Kidney glomerular epithelial cell (primary cell): ENCODE data around the gene HOXA3.
A peak's percentile ranks its signal among the peaks of the same experiment; 100 is the strongest.

Experiments
- DNase-seq: peaks from one replicate; lab custom pipeline; 2025; lab: John Stamatoyannopoulos, UW

HOXA3 gene

DNA sequence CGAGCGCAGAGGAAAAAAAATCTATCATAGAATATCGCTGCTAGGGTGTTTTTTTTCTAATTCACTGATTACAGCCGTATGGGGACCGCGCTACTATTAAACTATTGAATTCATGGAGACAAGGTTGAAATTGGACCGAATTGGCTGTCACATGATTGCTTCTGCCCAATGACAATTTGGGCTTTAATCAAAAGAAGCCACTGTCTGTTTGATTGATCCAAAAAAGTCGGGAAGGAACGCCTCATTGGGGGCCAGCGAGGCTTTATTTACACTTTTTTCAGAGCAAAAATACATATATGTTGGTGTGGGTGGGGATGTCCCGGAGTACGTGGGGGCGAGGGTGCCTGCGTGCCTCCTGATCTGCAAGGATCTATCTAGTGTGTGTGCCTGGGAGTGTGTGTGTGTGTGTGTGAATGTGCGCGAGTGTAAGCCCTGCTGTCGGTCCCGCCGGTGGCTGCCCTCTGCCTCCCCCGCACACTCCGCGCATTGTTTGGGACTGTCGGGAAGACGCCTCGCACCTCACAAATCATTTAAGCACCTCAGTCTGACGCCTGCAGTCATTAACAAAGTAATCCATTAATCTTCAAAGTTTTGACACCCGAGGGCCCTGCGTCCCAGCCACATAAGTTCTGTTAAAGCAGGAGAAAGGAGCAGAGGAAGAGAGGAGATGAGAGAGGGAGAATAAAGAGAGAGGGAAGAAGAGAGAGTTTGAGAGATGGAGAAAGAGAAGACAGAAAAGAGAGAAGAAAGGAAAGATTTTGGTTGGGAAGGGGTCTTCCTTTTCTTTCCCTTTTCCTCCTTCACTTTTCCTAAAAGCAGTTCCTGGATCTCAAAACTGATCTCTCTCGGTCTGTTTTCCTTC is 49.6 kb downstream of the HOXA3 start, which contains the start of gene HOXA2:
HOXA2 (minus strand) TSS at position 103 of the 862 bp plus-strand sequence. CDS start 183 bp downstream, outside the sequence.
- no peak for DNase-seq

DNA sequence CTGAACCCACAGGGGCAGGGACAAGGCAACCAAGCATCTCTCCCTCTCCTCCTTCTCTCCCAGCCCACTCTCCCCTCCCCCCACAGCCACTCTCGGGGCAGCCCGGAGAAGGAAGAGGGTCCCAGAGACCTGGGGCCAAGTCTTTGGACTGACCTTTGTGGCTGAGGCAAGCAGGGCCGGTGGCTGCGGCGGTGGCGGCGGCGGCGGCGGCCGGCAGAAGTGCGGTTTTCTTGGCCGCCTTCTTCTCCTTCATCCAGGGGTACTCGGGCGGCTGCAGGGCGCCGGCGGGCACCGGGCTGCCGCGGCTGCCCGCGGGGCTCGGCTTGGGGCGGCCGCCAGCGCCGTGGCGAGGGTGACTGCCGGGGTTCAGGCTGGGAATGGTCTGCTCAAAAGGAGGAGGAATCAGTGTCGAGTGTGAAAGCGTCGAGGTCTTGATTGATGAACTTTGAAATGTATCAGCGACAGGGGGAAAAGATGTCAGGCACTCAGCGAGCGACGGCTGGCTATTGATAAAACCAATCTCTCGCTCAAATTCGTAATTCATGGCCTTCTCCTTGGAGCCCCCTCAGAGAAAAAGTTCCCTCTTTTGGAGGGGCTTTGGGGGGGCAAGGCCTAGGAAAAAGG is 50.3 kb downstream of the HOXA3 start:
- DNase-seq: no peak

DNA sequence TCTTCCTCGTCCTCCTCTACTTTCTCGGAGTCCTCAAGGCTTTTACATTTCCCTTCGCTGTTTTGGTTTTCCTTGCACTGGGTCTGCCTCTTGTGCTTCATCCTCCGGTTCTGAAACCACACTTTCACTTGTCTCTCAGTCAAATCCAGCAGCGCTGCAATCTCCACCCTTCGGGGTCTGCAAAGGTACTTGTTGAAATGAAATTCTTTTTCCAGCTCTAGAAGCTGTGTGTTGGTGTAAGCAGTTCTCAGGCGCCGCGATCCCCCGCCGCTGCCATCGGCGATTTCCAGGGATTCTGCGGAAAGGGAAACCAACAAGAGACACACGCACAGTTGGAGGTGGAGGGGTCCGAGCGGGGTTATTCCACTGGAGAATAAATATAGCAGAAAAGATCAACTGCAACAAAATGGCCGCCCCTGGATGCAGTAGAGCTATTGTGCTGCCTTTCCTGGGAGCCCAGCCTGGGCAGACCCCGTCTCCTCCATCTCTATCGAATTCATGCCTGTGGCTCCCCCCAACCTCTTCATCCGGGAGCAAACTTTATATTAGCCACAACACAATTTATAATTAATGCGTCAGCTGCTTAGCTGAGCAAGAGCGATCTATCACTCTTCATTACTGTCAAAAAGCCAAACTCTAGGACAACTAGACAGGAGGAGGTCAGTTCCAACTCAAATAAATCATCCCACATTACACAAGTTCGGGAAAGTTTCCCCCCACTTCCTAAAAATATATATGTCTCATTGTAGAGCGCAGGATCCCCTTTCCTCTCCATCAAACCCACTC is 51.0 kb downstream of the HOXA3 start:
- no peak for DNase-seq

GRCh38 chr7:27100694-27101170 is 51.7 kb downstream of the HOXA3 start:
- no peak for DNase-seq

- DNase-seq: no peak
These were observed 52.7 kb downstream of the HOXA3 start for GRCh38 chr7:27099453-27100370.

- no peak for DNase-seq
These were observed 53.6 kb downstream of the HOXA3 start for GRCh38 chr7:27098578-27099451.

- DNase-seq: no peak
These were observed 54.5 kb downstream of the HOXA3 start for GRCh38 chr7:27097686-27098577.

GRCh38 chr7:27096768-27097514 is 55.4 kb downstream of the HOXA3 start:
- no peak for DNase-seq

DNA sequence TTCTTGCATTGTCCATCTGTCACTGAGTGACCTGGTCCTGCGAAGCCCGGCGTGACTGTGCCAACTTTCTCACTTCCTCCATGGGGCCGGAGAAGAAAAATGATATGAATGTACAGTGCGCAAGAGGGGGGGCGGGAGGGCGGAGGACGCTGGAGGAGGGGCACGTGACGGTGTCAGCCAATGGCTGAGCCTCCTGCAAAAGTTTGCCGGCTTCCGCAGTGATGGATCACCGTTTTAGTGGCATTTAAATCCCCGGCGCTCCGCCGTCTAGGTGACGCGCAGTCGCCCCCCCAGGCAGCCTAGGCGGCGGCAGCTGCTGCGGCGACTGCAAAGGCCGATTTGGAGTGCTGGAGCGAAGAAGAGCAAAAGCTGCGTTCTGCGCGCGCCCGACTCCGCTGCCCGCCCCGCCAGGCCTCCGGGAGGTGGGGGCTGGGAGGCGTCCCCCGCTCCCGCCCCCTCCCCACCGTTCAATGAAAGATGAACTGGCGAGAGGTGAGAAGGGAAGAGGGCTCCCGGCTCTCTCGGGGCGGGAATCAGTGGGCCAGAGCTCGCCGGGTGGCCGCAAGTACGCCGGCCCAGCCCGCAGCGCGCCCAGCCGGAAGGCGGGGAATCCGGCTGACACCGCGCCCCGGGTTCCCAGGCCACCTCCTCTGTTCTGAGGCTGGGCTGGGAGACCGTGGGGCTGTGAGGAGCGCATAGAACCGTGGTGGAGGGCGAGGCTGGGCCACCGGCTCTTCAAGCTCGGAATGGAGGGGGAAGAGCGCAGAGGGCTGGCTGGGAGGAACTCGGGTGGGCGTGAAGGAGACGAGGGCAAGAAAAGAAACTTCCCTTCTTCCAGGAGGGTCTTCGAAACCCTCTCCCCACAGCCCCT is 56.3 kb downstream of the HOXA3 start, which contains the start of gene HOXA1:
HOXA1 (minus strand) TSS at position 104 of the 871 bp plus-strand sequence; CDS start at position 16, 88 bp downstream.
- DNase-seq: peak; percentile 87

- DNase-seq: no peak
These were observed 57.1 kb downstream of the HOXA3 start for GRCh38 chr7:27095050-27095896.

DNA sequence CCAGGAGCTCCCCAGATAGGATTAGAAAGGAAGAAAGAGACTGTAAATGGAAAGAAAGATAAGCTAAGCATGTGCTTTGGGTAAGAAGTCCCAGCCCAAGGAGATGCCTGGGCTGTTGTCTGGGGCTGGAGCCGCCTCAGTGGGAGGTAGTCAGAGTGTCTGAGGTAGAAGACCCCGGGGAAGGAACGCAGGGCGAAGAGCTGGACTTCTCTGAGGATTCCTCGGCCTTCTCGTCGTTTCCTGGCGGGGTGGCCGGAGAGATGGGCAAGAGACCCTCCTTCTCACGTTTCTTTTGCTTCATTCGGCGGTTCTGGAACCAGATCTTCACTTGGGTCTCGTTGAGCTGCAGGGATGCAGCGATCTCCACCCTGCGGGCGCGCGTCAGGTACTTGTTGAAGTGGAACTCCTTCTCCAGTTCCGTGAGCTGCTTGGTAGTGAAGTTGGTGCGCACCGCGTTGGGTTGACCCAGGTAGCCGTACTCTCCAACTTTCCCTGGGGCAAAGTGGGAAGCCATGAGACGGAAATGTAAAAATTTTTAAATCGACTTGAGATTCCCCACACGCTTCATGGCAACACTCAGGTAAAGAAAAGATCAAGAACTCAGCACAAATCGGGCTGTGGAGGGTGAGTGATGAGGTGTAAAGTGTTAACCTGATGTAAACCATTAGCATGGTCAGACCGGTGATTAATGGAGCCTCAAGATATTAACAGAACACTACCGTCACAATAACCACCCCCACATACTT is 57.9 kb downstream of the HOXA3 start:
- no peak for DNase-seq

DNA sequence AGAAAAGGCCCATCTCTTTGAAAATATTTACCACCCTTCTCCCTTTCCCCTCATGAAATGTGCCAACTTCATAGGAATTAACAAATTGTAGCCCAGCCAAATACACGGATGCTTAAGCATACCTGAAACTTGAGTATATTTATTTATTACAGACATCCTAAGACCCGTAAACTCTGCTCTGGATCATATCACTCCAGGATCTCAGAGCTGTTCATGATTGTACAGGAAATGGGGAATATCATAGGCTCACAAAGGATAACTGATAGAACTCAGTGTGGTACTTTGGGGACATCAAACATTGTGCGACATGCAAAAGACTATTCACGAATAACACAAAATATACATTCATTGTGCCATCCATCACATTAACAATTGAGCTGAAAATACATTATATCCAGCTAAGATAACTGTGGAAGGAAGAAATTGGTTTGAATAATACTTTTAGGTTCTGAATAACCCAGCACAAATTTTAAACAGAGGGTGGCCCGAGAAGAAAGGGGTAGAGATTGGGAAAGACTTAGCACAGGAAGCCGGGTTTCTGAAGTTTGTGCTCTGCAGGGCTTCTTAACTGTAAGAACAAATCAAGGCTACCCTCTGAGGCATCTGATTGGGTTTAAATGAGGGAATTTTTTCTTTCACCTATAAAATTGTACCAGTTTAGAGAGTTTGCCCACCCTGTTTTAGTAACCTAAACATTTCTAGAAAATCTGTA is 59.0 kb downstream of the HOXA3 start:
- DNase-seq: no peak

DNA sequence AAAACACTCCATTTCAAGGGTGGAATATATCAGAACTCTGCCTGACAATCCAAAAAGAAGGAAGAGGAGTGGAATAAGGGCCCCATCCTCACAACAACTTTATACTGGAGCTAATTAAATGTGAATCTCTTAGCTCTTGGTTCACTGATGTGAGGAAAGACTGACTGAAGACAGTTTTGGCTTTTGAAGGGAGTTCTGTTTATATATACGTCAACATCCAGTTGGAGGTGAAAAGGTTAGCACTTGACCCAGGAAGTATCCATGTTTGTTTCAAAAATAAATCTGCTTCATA is 59.6 kb downstream of the HOXA3 start:
- DNase-seq: no peak

- no peak for DNase-seq
These were observed 60.2 kb downstream of the HOXA3 start for GRCh38 chr7:27091941-27092818.
